ENCODE results near the gene AGAP1.

The AGAP1 gene

DNA sequence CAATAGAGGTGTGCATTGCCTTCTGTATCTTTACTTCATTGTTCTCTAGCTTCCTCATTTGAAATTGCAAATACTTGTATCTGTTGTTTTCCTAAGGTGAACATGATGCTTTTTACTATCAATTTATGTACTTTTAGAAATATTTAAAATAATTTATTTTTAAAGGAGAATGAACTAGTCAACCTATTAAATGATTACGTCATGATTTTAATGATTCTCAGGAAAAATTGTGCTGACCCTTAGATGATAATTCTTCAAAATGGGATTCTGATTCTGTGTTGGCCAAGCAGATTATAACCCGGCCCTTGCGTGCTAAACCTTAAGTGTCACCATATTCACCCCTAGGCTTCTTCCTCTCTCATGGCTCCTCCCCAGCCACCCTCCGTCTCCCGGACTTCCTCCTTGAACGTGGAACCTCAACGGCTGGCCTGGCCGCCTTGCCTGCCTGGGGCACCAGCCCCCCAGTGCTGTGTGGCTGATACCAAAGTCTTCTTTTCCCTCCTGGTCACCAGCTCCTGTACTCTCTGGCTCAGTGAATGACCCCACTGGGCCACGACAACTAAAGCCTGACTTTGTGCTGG lies 382.3 kb downstream of the AGAP1 start:
- no peak for DNase-seq (ENCODE audit: low spot score)

DNA sequence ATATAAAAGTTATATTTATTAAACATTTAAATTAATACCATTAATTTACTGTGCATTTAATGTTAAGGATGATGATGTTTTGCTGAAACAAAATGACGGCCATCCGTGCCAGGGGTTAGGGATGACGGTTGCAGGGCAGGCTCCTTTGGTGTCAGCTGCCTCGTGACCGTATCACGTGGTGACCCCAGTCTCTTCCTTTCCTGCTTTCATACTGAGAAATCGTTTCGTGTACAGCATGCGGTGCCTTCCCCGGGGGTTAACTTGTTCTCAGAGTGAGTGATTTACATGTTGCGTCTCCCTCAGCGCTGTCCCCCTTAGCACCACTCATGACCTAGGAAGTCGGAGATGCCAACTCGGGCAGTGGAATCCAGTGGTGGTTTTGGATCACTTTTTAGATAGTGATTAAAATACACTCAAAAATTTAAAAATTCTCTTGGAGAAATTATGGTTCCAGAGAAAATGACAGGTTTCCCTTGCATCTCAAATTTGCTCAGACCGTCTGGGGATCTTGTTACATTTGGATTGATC lies 383.5 kb downstream of the AGAP1 start:
- no peak for DNase-seq (ENCODE audit: low spot score)

DNA sequence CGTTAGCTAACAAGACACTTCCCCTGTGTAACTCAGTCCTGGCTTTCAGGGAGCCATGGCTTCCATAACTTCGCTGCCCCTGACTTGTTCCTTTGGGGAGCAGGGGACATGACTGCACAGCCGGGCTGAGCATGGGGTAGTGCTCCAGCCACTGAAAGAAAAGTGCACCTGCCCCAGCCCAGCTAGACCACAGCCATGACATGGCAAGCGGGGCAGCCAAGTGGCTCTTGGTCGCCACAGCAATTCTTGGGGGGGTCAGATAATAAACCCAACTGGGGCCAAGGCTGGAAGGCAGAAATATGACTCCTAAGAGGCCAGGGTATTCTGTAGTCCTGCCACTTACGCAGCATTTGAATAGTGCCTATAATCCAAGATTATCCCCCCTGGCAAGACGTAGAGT lies 385.3 kb downstream of the AGAP1 start:
- no peak for DNase-seq (ENCODE audit: low spot score)

DNA sequence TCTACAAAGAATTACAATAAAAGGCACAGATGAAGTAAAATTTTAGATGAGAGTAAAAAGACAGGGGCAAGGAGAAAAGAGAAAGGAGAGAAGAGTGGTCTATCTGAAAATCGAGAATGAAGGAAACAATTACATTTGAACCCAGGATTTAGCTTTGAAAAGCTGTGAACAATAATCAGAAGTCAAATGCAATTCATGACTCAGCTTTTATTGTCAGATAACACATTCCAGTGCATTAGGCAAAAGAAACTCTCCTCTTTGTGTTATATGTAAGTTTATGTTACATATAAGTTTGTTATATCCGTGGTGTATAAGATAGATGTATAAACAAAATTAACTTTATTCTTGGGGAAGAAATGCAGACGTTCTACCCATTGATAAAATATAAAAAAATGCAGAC lies 389.8 kb downstream of the AGAP1 start:
- no peak for DNase-seq (ENCODE audit: low spot score)

DNA sequence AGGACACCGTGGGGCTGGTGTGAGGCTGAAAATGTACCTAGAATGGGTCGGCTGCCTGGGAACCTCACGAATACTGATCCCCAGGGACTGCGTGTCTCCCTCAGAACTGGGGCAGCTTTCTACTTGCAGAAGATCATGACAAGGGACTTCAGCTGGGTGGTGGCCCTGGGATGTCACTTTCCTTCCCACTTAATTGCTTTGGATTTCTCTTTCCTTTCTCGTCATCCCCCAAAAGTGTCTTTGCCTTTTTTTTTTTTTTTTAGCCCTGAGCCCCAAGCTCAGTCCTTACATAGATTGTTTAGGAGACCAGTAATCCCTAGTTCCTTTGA lies 395.4 kb downstream of the AGAP1 start:
- no peak for DNase-seq (ENCODE audit: low spot score)

DNA sequence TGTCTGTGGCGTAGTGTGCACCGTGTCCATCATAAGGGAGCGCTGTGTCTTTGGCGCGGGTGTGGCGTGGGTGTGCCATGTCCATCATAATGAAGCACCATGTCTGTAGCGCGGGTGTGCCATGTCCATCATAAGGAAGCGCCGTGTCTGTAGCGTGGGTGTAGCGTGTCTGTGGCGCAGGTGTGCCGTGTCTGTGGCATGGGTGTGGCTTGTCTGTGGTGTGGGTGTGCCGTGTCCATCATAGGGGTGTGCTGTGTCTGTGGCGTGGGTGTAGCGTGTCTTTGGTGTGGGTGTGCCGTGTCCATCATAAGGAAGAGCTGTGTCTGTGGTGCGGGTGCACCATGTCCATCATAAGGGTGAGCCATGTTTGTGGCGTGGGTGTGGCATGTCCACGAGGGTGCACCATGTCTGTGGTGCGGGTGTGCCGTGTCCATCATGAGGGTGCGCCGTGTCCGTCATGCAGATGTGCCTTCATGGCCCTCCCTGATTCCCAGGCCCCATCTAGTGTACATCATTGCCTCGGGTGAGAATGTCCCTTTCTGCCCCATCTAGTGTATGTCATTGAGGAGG lies 399.4 kb downstream of the AGAP1 start:
- DNase-seq (ENCODE audit: low spot score): no peak

DNA sequence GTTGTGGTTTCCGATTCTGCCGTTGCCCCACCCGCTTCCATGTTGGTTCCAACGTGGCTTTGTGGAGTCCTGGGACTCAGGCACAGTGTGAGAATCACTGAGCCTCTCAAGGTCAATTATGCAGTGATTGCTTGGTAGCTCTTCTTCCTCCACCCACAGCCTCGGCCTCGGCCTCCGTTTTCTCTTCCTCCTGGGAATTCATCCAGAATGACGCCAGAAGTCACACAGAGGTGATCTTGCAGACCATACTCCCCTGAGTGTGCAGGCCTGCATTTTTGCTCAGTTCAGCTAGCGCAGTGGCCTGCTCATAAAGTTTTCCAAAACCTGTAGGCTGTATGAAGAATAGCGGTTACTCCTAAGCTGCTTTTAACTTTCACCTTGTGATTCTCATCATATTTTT lies 401.0 kb downstream of the AGAP1 start:
- DNase-seq (ENCODE audit: low spot score): no peak

DNA sequence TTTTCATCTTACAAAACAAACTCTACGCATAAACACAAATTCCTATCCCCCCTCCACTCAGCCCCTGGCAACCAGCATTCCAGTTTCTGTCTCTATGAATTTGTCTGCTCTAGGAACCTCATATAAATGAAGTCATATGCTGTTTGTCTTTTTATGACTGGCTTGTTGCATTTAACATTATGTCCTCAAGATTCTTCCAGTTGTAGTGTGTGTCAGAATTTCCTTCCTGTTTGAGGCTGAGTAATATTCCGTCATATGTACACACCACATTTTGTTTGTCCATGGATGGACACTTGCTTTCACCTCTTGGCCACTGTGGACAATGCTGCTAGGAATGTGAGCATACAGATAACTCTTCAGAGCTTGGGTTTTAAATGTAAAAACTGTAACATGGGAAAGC lies 402.2 kb downstream of the AGAP1 start:
- DNase-seq (ENCODE audit: low spot score): no peak

DNA sequence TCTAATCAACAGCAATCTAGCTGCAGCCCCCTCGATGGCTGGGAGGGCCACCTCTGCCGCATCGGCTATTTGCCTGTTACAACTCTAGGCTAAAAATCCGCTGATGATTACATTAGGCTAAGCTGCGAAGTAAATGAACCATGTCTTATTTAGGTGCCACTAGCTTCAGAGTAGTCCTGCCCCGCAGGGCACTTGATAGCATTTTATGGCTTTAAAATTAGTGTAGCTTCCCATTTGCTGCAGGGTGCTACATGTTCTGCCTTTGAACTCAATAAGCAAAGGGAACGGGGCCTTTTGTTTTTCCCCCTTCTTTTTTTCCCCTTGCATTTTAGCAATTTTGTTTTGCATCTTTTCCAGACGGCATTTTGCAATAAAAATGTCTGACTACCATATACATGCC lies 404.1 kb downstream of the AGAP1 start:
- no peak for DNase-seq (ENCODE audit: low spot score)

DNA sequence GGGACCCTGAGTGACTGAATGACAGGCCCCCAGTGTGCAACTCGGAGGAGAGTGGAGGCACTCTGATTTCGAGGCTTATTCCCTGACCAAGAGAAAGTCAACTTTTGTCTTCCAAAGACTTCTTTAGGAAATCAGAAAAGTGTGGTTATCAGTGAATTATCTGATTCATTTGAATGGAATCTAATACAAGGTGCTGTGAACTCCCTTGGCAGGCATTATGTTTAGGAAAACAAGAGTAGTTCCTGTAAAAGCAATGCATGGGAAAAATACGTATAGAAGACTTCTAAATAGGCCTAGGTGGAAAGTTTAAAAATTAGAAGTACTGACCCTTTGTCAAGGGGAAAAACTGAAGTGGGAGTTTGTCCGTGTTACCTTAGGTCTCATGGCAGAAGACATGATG lies 404.9 kb downstream of the AGAP1 start:
- no peak for DNase-seq (ENCODE audit: low spot score)

DNA sequence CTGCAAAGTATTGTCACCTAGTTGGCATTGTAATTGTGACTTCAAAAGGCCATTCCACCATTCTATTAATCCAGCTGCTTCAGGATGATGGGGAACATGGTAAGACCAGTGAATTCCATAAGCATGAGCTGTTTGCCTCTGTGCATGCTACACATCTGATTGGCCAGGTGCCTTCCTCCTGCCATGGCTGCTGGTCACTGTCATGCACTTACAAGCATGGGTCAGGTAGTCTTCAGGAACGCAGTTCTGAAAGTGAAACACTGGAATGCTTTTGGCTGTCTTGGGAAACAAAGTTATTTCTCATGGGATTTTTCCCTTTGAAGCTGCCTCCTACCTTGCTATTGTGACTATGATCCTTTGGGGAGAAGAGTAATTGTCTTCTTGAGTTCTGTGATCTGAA lies 406.8 kb downstream of the AGAP1 start:
- no peak for DNase-seq (ENCODE audit: low spot score)

DNA sequence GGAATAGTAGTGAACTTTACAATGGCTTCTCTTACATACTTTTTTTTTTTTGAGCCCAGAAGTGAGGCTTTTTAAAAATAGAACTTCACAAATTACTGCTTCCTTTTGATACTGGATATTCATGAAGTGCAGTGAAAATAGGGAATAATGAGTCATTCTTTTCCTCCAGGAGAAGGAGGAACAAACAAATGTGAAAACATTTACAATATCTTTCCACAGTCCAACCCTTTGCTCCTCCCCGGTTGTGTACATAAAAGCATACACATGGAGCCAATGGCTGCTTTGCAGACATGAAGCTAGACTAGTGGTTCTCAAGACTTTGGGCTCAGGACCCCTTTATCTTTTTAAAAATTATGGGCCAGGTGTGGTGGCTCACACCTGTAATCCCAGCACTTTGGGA lies 407.4 kb downstream of the AGAP1 start:
- no peak for DNase-seq (ENCODE audit: low spot score)

DNA sequence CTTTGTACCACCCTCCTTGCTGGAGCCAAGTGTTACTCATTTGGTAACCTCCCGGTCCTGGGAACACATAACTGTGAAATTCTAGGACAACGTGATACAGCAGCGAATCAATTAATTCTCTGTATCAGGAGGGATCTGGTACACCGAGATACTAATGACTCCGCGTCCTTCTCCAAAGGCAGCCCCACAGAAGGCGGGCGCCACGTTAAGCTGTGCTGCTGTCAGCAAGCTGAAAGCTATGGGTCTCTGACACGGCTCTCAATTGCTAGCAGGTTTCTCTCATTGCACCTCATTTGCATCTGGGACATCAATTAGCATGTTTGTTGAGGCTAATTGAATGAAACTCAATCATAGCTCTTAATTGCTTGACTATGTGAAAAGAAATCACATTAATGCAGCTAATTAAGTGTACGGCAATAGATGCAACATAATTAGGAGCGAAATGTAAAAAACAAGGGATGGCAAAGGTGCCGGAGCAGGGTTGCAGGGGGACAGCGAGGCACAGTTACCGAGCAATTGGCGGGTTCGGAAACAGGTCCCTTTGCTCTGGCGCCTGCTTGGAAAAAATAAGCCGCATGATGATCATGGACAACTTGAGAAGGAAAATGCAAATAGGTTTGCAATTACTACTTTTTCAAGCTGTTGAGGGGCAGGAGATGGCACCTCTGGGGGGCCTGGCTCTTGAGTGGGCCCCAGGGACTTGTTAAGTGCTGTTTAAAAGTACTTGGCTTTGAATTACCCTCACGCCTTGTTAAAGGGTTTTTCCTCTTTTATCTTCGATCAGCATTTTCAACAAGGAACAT lies 410.1 kb downstream of the AGAP1 start:
- no peak for DNase-seq (ENCODE audit: low spot score)

DNA sequence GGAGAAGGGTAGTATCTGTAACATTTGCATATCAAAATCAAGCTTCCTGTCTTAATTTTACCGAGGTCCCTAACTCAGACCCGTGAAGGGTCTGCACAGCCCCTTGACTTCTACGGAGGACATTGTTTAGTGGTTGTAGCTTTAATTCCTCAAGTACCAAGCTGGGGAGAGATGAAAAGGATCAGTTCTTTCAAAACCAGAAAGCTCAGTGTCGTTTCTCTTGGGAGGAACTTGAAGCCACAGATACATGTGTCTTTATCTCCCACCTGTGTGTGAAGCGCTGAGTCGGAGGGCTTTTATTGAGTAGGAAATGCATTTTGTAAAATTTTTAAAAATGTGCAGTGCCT lies 410.7 kb downstream of the AGAP1 start:
- no peak for DNase-seq (ENCODE audit: low spot score)

DNA sequence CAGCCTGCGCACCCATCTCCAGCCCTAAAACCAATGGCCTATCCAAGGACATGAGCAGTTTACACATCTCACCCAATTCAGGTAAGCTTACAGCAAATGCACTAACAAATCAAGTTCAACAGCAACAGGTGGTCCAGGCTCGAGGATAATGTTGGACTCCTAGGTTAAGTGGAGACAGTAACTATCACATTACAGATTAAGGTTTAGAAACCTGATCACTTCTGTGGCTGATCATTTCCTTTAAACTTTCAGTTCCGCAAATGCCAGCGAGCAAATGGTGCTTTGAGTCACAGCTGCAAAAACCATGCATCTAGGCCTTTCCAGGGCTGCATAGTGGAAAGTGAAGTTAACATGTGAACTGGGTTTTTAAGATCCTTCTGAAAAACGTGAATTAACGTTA lies 415.0 kb downstream of the AGAP1 start:
- DNase-seq (ENCODE audit: low spot score): no peak

DNA sequence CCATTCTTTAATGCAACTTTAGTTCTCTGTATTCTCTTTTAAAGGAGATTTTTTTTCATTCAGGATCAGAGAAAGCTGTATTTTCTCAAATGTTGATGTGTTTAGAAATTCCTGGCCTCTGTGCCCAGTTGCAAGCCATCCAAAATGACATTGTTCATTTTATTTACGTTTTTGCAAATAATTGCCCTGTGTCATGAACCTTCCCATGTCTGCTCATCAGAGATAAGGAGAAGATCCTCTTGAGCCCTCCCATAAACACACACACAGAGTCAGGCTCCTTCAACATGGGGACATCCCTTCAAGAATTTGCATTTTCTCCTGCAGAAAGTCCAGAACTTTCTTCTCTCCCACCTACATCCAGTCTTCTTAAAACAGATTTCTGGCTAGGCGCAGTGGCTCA lies 415.5 kb downstream of the AGAP1 start:
- DNase-seq (ENCODE audit: low spot score): no peak

DNA sequence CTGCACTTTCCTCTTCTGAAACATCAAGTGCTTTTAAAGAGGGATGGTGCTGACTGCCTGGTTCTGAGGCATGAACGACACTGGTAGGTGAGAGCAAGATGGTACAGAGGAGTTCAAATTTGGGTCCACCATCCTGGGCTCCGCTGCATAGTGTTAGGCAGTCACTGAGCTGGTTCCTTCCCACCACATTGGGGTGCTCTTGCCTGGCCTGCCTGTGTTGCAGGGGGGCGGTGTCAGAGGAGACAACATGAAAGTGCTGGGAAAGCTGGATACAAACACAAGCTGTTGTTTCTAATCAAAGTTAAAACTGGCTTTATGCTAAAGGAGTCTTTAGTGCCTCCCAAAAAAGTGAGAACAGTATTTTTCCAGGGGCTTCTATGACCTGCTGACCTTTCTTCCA lies 416.2 kb downstream of the AGAP1 start:
- no peak for DNase-seq (ENCODE audit: low spot score)

DNA sequence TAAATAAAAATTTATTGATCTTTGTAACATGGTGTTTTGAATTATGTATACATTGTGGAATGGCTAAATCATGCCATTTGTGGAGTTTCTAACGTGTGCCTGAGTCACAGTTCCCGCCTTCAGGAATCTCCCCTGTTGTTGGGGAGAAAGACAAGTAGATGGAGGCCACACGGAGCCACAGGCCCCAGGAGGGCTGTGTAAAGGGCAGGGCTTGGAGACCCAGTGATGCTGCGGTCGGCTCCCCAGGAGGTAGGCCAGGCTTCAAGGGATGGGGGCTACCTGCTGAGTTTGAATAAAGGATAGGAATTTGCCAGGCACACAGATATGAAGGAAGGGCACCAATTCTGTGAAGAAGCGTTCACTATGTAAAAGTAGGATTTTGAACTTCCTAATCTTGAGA lies 417.3 kb downstream of the AGAP1 start:
- no peak for DNase-seq (ENCODE audit: low spot score)

DNA sequence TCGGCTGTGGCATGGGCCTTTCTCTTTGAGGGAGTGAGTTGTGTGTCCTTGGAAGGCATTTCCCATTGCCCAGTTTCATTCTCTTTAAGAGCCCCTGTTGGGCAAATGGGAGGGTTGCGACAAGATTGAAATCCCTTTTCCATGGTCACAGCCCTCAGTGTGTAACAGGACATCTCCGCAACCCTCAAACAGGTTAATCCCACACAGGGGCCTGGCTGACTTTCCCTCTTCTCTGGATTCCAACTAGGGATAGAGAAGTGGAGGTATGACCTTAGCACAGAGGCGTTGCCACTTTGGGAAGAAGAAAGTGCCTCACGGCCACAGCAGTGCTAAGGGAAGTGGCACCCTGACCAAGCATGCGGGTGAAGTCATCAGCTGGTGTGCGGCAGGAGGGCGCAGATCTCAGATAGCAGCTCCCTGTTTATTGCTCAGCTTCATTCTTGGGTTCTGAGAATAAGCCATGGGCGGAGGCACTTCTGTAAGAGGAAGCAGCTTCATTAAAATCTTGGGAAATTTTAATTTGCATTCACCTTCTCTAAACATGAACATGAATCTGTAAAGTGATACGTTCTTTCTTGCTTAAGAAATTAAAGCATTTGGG lies 417.9 kb downstream of the AGAP1 start:
- no peak for DNase-seq (ENCODE audit: low spot score)

DNA sequence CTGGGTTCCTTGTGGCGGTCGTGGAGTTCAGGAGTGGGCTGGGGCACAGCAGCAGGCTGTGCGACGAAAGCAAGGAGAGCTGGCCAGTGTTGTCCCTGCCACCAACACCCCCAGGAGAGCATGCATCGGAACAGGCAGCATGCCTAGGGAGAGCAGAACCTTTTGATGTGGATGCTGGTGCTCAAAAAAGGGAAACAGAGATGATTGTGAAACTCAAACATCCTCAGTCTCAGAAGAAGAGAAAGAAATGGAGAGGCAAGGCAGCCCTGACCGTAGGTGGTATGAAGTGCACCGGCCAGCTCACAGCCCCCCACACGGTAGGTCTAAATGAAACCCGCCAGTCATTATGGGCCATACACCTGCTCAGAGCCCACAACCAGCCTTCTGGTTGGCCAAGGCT lies 420.9 kb downstream of the AGAP1 start:
- DNase-seq (ENCODE audit: low spot score): no peak

DNA sequence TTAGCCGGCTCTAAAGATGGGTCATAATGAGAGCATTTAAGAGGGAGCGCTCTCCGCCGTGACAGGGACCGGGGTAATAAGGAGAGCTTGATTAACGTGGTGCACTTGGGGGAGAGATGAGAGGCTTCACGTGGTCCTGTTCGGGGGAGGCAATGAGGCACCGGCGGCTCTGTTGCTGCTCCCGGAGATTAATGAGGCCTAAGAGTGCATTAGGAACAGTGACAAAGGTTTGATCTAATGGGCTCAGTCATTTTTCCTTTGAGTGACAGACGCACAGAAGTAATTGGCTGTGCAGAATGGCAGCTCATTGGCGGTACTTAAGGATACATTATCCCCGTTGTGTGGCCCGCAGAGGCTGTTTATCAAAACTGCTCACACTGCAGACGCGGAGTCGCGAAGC lies 423.7 kb downstream of the AGAP1 start:
- DNase-seq (ENCODE audit: low spot score): no peak

DNA sequence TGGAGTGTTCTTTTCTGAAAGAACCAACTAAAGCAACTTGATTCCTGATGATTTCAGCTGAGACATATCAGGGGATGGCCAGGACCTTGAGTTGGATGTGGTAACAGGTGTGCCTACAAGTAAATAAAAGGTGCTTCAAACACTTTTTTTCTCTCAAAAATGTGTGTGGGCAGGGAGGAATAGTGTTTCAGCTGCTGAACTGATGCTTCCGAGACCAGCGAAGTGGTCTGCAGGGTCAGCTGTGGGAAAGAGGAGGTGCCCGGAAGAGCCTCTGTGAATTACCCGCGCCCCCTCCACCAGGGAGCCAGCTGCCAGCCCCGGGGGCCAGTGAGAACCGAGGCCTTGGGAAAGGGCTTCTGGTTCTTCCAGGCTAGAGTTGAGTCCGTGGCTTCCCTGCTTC lies 425.0 kb downstream of the AGAP1 start:
- no peak for DNase-seq (ENCODE audit: low spot score)

DNA sequence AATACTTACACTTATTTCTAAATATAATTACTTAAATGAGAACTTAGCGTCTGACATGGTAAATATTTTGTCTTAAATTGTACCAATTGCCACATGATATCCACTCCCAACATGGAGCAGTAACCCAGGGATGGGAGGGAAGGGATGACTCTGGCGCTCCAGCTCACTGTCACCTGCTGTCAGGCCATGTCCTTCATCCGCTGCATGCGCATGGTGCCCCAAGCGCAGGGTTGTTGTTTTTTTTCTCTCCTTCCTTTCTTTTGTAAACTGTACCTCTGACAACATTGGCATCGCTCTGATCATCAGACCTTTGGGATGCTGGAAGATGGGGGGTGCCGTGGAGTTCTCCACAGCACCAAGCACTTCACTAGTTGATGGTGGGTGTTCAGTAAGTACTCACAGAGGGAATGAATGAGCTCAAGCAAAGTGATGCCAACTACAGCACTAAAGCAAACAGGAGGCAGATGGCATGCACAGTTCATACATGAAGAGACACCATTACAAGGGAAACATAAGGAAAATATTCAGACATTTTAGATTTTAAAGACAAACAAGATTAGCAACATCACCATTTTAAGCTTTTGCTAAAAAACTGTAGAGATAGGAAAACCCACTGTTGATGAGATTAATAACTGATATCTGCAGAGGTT lies 426.5 kb downstream of the AGAP1 start:
- DNase-seq (ENCODE audit: low spot score): no peak

Data from CD4-positive, alpha-beta T cell treated with Interleukin-6 at 100 ng/mL for 8 hours (primary cell).